Astrocyte of the spinal cord (primary cell): ENCODE results near the gene AIFM1.
"Not testable (repeated sequence)": the region's sequence is repeated elsewhere in the genome, so short reads cannot be mapped to it uniquely, and the experiment has no call there.

Experiments used
- DNase-seq: peaks from one replicate; pipeline ENCODE4 v3.0.0; 2011; ENCODE audit warnings: low read depth, low spot score
- H3K4me3 ChIP-seq: 2 replicates; pipeline ENCODE4 v1.5.1; 2011; ENCODE audit warnings: low read depth, mild to moderate bottlenecking, low read length, moderate library complexity
- CTCF ChIP-seq: IDR thresholded peaks from 2 replicates; pipeline ENCODE4 v1.5.1; 2012; ENCODE audit warnings: low read depth, mild to moderate bottlenecking, low read length, inconsistent platforms
- in situ Hi-C: cut with HindIII; loops from 2 replicates; pipeline ENCODE4 v1.10.0; 2017; ENCODE audit warnings: low sequenced_read_pairs

The AIFM1 gene

GRCh38 chrX:130118441-130119311 is 47.0 kb downstream of the AIFM1 start:
- DNase-seq = peak; percentile 79
- in situ Hi-C loops = no loop called here
- no peak overlapping the region for H3K4me3 ChIP-seq
- TF ChIP-seq CTCF = no peak

- in situ Hi-C loops = no loop called here
- DNase-seq = no peak
- H3K4me3 ChIP-seq = no peak overlapping the region
- no peak for TF ChIP-seq CTCF
Measured at GRCh38 chrX:130117166-130117565, 48.5 kb downstream of the AIFM1 start.

DNA sequence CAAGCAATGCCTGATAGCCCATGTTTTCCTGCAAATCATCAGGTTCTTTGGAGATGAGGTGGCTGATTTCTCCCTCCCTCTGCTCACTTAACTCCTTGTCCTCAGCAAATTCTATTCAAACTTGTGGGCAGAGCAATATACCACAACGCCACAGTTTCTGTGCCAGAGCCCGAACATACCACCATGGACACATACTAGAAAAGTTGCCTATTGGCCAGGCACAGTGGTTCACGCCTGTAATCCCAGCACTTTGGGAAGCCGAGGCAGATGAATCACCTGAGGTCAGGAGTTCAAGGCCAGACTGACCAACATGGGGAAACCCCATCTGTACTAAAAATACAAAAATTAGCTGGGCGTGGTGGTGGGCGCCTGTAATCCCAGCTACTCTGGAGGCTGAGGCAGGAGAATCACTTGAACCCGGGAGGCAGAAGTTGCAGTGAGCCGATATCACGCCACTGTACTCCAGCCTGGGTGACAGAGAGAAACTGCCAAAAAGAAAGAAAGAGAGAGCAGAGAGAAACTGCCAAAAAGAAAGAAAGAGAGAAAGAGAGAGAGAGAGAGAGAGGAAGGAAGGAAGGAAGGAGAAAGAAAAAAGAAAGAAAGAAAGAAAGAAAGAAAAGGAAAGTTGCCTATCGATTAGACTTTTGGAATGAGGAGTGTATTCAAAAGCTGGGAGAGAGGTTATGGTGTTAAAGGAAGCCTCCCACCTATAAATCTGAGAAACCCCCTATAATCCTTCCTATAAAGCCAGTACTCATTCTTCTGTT is 50.3 kb downstream of the AIFM1 start:
- H3K4me3 ChIP-seq, in situ Hi-C loops: not testable (repeated sequence)
- DNase-seq = peak; percentile 81

DNA sequence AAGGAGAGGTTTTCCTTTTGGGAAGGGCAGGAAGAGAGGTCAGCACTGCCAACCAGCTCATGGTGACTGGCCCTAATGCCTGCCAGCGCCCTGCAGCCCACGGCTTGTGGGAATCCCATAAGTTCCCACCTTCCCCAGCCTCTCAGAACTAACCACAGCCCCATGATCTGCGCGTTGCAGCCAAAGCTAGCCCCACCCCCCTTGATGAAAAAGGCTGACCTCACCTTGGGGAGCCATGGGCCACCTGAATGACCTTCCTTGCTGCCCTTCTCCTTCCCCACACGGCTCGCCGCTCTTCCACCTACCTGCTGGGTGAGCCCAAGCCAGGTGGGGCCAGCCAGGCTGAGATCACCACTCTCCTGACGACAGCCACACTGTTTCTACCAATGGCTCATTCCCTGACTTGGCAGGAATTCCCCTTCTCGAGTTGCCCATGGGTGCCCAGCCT is 51.5 kb downstream of the AIFM1 start:
- DNase-seq = peak; percentile 7
- TF ChIP-seq CTCF = no peak
- in situ Hi-C loops = no loop called here
- H3K4me3 ChIP-seq = no peak overlapping the region

DNA sequence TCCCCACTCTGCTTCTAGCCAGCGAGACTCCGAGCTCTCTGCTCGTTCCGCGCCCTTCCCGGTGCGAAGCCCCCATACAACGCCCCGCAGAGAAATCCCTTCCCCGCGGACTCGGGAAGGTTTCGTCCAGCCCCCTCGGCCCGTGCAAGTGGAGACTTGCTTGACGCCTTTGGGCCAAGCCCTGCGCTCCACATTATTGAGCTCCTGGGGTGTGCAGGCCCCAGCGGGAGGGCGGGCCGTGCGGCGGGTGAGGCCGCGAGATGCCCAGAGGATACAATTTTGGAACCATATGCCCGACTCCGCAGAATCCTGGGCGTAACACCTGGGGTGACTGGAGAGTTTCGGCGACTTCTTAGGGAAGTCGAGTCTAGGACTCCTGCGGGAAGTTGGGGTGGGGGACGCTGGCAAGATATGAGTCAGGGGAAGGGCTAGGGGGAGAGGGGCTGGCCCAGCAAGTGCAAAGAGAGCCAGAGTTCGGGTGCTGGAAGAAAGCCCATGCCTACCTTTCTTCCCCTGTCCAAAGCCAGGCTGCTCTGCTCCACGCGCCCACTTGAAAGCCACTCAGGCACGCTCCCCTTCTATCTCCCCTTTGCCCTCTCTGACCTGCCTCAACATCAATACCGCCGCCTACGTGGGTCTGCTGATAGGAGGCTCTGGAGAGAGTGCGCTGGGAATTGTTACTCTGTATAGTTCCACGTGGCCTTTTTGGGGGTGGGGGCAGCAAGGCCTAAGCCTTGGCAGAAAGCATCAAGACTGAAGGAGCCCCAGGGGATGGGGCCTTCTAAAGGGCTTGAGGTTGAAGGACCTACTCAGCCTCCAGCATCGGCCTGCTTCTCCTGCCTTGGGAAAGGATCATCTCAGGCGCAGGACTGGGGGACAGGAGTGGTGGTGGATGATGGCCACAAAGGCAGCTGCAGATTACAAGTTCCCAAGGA is 54.2 kb downstream of the AIFM1 start:
- DNase-seq = peak; percentile 12
- in situ Hi-C loops = no loop called here
- H3K4me3 ChIP-seq = peak overlapping the region; percentile 20
- no peak for TF ChIP-seq CTCF

GRCh38 chrX:130110379-130111219 is 55.0 kb downstream of the AIFM1 start, which contains the start of gene ELF4:
Gene ELF4 (minus strand): TSS chrX:130110497. CDS start chrX:130081330, 29,167 bp downstream.
- DNase-seq = peak; percentile 43
- no peak for TF ChIP-seq CTCF
- in situ Hi-C loops = no loop called here
- H3K4me3 ChIP-seq = peak within 1 kb of the TSS; percentile 60
